Activated CD4-positive, alpha-beta T cell treated with anti-CD3 and anti-CD28 coated beads for 1 hour (primary cell): ENCODE results near the gene CXCR5.
A peak's percentile ranks its signal among the peaks of the same experiment; 100 is the strongest.
"Not testable (repeated sequence)": the region's sequence is repeated elsewhere in the genome, so short reads cannot be mapped to it uniquely, and the experiment has no call there.

Experiments used
- DNase-seq: peaks from one replicate; pipeline ENCODE4 v3.0.0-alpha.2; 2020

The CXCR5 gene, protein sequence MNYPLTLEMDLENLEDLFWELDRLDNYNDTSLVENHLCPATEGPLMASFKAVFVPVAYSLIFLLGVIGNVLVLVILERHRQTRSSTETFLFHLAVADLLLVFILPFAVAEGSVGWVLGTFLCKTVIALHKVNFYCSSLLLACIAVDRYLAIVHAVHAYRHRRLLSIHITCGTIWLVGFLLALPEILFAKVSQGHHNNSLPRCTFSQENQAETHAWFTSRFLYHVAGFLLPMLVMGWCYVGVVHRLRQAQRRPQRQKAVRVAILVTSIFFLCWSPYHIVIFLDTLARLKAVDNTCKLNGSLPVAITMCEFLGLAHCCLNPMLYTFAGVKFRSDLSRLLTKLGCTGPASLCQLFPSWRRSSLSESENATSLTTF

DNA sequence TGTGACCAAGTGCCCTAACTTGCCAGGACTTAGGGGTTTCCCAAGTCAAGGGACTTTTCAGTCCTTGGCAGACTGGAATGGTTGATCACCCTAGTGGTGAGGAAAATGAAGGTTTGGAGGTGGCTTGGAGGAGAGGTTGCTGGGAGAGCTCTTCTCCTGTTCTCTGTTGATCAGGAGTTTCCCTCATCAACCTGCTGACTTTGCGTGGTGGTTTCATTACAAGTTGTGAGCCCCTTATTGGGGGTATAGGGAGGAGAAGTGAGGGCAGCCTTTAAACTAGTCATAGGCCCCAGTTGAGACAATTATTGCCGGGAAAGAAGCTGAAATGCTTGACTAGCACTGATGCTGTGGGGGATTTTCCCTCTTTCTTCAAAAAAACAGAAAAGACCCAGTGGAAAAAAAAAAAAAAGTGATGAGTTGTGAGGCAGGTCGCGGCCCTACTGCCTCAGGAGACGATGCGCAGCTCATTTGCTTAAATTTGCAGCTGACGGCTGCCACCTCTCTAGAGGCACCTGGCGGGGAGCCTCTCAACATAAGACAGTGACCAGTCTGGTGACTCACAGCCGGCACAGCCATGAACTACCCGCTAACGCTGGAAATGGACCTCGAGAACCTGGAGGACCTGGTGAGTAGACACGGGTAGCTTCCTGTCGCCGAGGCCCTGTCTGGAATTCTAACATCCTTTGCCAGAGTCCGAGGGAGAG is at the start of gene CXCR5:
Gene CXCR5, plus strand, starts transcription at position 525 of the 704 bp plus-strand sequence. Its CDS starts 50 bp downstream, at position 575.
- DNase-seq: peak; percentile 37

DNA sequence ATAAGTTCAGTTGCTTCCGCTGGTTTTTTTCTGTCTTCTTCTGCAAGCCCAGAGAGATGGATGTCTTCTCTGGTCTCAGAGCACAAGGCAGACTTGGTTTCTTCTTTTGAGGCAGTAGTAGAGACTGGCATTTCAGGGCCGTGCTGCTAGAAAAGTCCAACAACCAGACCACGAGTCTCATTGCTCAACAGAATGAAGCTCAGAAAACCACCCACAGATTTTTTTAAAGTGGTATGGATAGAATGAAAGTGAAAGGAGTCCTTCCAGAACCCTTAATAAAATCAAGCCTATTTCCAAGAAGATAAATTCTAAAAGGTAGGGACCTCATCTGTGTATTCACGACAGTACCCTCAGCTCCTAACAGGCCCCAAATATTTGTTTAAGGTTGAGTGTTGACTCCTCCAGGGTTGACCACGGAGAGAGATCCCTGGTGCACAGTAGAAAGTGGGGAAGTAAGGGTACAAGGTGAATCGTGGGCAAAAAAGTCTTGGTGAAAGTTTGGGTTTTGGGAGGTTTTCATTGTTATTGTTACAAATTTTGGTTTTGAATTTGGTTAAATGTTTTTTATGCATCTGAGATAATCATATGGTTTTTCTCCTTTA is 49.2 kb upstream of the CXCR5 start:
- DNase-seq: no peak

DNA sequence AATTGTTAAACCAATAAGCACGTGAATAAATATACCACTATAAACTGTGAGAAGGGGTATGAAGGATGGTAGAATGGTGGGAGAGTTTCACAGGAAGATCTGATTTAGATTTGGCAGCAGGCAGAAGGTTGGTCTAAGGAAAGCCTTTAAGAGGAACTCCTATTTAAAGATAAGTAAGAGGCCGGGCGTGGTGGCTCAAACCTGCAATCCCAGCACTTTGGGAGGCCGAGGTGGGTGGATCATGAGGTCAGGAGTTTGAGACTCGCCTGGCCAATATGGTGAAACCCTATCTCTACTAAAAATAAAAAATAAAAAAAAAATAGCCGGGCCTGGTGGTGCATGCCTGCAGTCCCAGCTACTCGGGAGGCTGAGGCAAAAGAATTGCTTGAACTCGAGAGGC is 45.8 kb upstream of the CXCR5 start:
- DNase-seq: no peak

DNA sequence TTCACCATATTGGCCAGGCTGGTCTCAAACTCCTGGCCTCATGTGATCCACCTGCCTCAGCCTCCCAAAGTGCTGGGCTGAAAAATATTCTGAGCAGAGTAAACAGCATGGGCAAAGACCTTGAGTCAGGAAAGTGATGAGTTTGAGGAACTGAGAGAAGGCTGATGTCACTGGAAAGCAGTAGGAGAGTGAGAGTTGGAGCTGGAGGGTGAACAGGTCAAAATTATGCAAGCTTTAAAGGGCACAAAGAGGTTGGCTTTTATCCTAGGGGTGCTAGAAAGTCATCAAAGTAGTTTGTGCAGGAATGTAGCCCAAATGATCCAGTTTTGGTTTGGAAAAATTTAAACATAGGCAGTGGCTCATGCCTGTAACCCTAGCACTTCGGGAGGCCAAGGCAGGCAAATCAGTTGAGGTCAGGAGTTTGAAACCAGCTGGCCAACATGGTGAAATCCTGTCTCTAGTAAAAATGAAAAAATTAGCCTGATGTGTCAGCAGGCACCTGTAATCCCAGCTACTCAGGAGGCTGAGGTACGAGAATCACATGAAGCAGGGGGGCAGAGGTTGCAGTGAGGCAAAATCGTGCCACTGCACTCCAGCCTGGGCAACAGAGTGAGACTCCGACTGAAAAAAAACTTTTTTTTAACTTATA is 44.7 kb upstream of the CXCR5 start:
- DNase-seq: no peak

DNA sequence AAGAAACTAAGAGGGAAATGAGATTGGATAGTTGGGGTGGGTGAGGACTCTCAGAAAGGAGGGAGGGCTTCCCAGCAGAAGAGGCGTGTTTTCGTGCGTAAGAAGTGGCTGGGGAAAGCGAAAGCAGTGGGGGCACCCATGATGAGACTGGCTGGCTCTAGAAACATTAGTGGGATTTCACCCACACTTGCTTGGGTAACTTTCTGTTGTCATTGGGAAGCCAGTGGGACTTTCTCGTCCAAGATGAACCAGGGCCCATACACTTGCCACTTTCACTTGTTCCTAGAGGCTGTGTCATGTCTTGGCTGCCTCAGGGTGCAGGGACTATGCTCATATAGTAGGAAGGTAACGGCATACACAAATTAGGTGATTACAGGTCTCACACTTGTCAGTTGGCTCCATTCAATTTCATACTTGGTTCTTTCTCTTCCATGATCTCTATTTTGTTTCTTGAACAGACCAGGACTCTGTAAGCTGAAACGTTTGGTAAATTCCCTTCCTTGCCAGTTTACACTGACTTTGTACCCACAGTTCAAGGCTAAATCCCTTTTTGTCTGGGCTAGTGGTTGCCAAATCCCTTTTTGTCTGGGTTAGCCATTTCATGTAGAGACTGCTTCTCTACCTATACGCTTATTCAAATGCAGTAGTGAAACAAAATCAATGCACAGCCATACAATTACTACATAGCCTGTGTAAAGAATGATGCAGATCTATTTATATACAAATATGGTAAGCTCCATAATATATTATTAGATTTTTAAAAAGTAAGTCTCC is 42.0 kb upstream of the CXCR5 start:
- DNase-seq: no peak

DNA sequence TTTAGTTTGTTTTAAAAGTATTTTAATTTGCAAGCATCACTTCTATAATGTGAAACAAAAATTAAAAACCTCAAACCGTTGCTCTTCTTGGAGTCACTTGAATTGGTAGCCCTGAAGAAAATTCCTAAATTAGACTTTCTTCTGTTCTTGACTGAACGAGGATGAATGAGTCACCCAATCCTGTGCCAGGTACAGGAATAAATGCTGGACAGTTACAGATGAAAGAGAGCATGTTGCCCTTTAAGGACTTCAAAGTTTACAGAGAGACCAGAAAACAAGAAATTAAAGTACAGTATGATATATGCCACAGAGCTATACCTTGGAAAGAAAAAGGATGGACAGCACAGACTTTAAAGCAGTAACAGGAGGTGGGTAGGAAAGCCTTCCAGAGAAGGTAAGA is 41.3 kb upstream of the CXCR5 start:
- DNase-seq: no peak

DNA sequence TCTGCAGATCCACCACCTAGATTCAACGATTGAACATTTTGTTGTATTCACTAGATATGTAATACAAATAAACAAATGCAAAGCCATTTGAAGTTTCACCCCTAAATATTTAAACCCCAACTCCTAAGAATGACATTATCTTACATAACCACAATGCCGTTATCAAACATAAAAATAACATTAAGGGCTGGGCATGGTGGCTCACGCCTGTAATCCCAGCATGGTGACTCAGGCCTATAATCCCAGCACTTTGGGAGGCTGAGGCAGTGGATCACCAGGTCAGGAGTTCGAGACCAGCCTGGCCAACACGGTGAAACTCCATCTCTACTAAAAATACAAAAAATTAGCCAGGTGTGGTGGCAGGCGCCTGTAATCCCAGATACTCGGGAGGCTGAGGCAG is 40.8 kb upstream of the CXCR5 start:
- not testable (repeated sequence) for DNase-seq

DNA sequence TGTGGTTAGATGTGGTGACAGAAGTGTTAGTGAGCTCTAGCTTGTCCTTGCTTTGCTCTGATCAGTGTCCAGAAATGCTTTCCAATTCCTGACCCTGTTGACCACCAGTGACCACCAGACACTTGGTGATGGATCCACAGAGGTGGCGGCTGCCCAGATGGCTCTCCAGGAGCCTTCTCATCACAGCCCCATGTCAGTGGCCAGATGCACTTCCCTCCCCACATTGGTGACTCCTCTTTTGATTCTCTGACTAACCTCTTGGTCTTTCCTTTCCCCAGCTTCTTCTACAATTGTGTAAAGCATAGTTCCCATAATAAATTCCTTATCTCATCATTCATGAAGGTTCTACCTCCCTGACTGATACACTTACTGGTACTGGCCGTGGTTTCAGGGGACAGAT is 40.1 kb upstream of the CXCR5 start:
- no peak for DNase-seq

DNA sequence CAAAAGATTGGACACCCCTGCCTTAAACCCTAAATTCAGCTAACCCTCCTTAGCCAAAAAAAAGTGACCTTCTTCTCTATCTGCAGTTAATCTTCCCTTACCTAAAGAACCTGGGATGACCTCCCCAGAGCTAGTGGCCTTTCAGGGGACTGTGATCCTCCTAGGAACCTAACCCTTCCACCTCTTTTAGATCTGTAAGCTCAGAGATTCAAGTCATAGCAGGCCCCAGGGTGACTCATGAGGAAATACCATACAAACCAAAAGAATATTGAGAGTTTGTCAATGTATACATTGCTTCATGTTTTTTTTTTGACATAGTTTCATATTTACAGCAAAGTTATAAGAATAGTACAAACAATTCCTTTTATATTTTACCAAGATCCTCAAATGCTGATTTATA is 38.3 kb upstream of the CXCR5 start:
- DNase-seq: no peak

DNA sequence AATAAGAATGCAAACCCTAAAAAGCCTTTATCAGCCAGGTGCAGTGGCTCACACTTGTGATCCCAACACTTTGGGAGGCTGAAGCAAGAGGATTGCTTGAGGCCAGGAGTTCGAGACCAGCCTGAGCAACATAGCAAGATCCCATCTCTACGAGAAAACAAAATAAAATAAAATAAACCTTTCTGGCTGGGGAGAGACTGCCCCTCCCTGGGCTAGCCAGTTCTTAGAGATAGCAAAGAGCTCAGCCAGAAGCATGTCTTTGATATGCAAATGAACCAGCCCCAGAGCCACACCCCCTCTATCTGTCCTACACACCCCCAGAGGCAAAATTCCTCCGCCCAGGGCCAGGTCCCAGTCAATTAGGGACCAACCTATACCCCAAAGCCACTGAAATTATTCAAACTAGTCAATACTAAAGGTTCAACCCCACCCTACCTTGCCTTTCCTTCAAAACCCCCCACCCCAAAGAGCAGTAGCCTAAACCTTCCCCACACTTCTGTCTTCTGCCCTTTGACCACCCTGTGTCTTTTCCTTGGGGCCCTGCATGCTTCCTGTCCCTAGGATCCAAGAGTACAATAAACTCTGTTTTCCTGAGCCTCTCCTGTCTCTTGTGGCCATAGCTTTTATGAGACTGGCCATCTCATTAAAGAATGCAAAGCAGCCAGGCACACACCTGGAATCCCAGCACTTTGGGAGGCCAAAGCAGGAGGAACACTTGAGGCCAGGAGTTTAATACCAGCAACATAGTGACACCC is 37.3 kb upstream of the CXCR5 start:
- no peak for DNase-seq

DNA sequence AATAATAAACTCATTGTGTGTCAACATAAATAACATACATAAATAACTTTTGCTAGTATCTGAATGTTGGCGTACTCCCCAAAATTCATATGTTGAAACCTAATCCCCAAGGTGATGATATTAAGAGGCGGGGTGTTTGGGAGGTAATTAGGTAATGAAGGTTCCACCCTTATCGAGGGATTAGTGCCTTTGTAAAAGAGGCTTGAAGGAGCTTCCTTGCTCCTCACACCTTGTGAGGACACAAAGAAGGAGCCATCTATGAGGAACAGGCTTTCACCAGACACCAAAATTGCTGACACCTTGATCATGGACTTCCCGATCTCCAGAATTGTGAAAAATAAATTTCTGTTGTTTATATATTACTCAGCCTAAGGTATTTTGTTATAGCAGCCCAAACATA is 33.9 kb upstream of the CXCR5 start:
- no peak for DNase-seq

DNA sequence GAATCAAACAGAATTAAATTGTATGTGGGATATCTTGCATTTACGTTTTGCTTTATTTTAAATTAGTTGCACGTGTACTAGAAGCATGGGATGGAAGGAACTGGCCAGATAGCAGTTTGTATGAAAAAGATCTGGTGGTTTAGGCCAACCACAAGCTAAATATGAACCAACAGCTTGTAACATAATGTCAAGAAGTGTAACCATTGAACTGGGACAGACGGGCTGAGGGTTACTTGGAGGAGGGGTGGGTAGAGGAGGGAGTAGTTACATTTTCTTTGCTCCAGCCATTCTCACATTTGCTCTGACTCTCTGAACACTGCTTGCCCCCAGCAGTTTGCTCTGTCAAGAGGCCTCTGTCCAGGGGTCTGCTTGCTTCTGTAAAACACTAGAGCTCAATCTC is 31.7 kb upstream of the CXCR5 start:
- no peak for DNase-seq

DNA sequence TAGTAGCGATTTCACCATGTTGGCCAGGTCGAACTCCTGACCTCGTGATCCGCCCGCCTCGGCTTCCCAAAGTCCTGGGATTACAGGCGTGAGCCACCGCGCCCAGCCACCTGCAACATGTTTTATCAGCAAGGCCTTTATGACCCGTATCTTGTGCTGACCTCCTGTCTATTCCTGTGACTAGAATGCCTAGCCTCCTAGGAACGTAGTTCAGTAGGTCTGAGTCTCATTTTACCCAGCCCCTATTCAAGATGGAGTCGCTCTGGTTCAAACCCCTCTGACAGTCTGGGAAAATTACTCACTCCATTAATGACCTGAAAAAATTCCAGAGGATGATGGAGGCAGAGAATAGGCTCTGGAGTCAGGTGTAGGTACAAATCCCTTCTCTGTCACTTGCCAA is 30.0 kb upstream of the CXCR5 start:
- DNase-seq: no peak

DNA sequence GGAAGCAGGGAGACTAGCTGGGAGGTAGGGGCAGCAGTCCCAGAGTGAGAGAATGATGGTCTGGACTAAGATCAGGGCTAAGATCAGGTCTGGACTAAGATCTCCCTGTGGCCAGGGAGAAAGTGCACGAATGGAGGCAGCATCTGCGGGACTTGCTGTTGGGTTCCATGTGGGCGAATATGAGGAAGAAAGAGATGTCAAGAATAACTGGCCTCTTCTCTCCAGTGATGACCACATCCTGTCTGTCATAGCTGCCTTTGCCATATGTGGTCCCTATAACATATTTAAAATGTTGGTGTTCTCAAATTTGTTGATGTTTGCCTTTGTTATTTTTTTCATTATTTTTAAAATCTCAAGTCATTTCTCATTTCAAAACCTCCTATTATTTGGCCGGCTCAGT is 27.4 kb upstream of the CXCR5 start:
- no peak for DNase-seq

DNA sequence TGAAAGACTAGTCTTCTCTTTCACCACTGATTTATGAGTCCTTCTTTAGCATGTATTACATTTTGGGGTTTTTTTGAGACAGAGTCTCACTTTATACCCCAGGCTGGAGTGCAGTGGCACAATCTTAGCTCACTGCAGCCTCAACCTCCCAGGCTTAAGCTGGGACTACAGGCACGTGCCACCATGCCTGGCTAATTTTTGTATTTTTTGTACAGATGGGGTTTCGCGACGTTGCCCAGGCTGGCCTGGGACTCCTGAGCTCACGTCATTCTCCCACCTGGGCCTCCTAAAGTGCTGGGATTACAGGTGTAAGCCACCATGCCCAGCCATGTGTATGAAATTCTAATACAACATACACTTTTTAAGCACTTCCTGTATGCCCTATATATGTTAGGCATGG is 26.3 kb upstream of the CXCR5 start:
- no peak for DNase-seq

DNA sequence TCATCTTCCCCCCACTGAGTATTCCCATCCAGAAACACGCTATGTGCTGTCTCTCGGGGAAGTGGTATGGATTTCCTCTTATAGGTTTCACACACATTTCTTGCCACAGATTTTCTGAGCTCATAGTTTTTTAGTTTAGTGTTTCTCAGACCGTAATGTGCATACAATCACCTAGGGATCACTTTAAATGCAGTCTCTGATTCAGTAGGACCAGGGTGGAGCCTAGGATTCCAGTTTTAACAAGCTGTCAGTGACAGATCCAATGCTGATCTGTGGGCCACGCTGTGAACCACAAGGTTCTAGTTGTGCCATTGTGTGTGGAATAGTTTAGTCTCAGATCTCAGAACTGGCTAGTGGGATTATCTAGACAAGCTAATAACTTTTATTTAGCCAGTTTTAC is 23.7 kb upstream of the CXCR5 start:
- no peak for DNase-seq

DNA sequence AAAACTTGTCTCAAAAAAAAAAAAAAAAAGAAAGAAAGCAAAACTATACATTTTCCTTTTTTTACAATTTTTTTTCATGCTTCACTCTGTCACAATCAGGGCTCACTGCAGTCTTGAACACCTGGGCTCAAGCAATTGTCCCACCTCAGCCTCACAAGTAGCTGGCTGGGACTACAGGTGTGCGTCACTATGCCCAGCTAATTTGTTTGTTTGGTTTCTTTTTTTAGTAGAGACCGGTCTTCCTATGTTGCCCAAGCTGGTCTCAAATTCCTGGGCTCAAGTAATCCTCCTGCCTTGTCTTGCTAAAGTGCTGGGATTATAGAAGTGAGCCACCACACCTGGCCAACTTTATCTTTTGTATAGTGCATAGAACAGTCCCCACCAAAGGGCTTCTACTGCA is 15.0 kb upstream of the CXCR5 start:
- no peak for DNase-seq

DNA sequence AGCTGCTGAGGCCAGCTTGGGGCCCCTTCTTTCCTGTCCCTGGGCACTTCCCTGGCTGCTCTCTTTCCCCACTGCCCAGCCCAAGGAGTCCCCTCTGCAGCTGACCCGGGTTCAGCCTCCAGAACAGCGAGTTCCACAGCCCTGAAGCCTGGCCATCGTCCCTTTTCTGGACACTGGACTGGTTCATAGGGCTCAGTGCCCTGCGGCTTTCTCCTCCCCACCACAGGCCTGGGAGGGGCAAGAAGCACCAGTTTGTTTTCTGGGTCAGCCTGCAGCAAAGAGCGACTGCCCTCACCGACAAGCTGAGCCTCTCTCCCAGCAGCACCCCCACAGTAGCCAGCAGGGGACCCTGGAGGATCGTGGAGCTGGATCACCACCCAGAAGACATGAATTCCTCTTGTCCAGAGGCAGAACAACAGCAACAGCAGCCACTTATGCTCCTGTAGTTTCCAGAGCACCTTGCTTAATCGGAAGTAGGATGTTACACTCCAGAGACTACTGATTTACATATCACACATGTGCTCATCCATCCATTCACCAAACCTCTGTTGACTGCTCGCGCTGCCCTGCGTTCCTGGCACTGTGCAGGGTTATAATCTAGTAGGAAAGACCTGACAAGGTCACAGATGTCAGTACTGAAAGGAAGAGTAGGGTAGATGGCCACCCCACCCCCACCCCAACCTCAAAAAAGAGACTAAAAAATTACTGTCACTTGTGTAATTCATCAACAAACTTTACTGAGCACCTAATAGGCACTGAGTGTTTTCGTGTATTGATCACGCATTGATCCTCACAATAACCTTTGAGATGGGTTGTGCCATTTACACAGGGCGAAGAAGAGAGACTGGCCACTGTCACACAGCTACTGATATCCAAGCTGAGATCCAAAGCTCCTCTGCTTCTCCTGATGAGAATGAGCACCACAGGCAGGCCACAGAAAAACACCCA is 13.0 kb upstream of the CXCR5 start:
- DNase-seq: no peak

DNA sequence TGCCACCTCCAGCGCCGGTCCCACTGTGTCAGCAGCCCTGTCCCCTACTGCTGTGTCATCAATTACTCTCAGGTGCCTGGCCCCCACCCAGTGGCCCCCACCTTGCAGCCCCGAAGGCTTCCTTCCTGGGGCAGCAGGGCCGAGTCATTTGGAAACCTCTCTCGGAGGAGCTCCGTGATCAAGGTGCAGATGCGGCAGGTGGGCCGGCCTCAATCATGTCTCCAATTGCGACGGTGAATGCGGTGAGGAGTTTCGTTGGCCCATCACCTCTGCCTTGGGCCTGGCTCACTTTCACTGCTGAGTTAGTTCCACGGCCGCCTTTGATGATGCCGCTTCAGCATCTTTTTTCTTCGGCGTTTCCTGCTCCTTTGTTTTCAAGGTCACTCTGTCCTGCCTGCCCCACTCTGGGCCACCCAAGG is 11.3 kb upstream of the CXCR5 start:
- DNase-seq: peak; percentile 34

DNA sequence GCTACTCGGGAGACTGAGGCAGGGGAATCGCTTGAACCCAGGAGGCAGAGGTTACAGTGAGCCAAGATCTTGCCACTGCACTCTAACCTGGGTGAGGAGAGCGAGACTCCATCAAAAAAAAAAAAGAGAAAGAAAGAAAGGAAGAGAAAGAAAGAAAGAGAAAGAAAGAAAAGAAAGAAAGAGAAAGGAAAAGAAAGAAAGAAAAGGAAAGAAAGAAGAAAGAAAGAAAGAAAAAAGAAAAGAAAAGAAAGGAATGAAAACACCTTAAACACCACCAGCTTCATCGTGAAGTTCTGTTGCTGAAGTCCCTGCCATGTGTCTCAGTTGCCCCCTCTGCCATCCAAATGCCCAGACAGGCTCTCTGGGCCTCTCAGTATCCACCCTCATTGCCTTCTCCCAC is 9.9 kb upstream of the CXCR5 start:
- DNase-seq: no peak

DNA sequence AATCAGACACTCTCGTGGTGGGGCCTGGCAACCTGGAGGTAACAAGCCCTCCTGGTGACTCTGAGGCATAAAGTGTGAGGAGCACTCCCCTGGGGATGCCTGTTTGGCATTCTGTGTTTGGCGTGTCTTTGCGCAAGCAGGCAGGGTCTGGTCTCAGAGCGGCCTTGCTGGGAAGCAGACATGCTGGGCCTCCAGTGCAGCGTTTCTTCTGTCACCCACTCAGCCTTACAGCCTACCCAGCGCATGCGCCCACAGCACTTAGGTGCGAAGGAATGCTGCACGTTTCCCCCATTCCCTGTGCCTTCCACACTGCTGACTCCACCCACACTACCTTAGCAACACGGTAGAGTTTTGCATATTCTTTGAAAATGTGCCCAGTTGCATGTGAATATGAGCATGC is 7.4 kb upstream of the CXCR5 start:
- DNase-seq: no peak
